ENCODE measurements around the gene CAPZB. TPM values are rescaled to one million over a fixed set of nuclear protein-coding genes. Genes with fewer than 3 reads are reported as not detected.

CAPZB gene
- total RNA-seq, 2 experiments from 2014 or later, result 335 to 340 TPM

GRCh38 chr1:19345391-19345790, 139.9 kb downstream of the CAPZB start:
- Mint-ChIP-seq H3K36me3 (ENCODE audit: low read depth) (peaks cover 18% of the 10 kb centered on the region), H3K4me1 (ENCODE audit: low read depth) (peaks cover 2% of the 10 kb centered on the region), H3K27me3 (no peaks in the 10 kb centered on the region), H3K4me3 (no peak overlapping the region), H3K27ac (peak overlapping the region; percentile 43), H3K9me3 (no peaks in the 10 kb centered on the region)
- DNase-seq (no peak), ATAC-seq (no peak)
- no peak for TF ChIP-seq CTCF (IDR thresholded peaks at IDR 0.05)
- ChIA-PET CTCF (interaction anchor here (1.0 to 2.8 kb wide), 6 partner anchors 11 to 272 kb away, joined by 3 to 11 read pairs (median 4); no protein-coding TSS in a partner anchor), POLR2A (no interaction called here)
- intact Hi-C loops (cut with micrococcal nuclease), result loop anchor here (10.0 kb wide), 1 partner anchor 309 kb away; no protein-coding TSS in a partner anchor

GRCh38 chr1:19344831-19345230, 140.5 kb downstream of the CAPZB start:
- DNase-seq, result no peak
- no peaks in the 10 kb centered on the region for H3K9me3 Mint-ChIP-seq
- ChIA-PET POLR2A (no interaction called here), CTCF (interaction anchor here (0.6 to 2.8 kb wide), 11 partner anchors 9 to 273 kb away, joined by 3 to 11 read pairs (median 4); no protein-coding TSS in a partner anchor)
- no peak overlapping the region for H3K4me3 Mint-ChIP-seq
- no peak overlapping the region for H3K27ac Mint-ChIP-seq
- H3K36me3 Mint-ChIP-seq (ENCODE audit: low read depth), result peaks cover 16% of the 10 kb centered on the region
- H3K4me1 Mint-ChIP-seq (ENCODE audit: low read depth), result peaks cover 2% of the 10 kb centered on the region
- intact Hi-C loops (cut with micrococcal nuclease), result loop anchor here (10.0 kb wide), 1 partner anchor 310 kb away; no protein-coding TSS in a partner anchor
- H3K27me3 Mint-ChIP-seq, result no peaks in the 10 kb centered on the region
- ATAC-seq, result no peak
- TF ChIP-seq CTCF (IDR thresholded peaks at IDR 0.05), result no peak

GRCh38 chr1:19344372-19344810, 140.9 kb downstream of the CAPZB start:
- no peak overlapping the region for H3K27ac Mint-ChIP-seq
- DNase-seq (peak; percentile 53), ATAC-seq (peak; percentile 78)
- POLR2A ChIA-PET, result no interaction called here
- intact Hi-C loops (cut with micrococcal nuclease), result loop anchor here (10.0 kb wide), 1 partner anchor 310 kb away; no protein-coding TSS in a partner anchor
- CTCF ChIA-PET, result interaction anchor here (0.6 to 2.8 kb wide), 16 partner anchors 9 to 310 kb away, joined by 3 to 11 read pairs (median 4); no protein-coding TSS in a partner anchor
- H3K9me3 Mint-ChIP-seq, result no peaks in the 10 kb centered on the region
- H3K4me1 Mint-ChIP-seq (ENCODE audit: low read depth), result peaks cover 2% of the 10 kb centered on the region
- H3K36me3 Mint-ChIP-seq (ENCODE audit: low read depth), result peaks cover 15% of the 10 kb centered on the region
- H3K27me3 Mint-ChIP-seq, result no peaks in the 10 kb centered on the region
- no peak overlapping the region for H3K4me3 Mint-ChIP-seq
- TF ChIP-seq CTCF (IDR thresholded peaks at IDR 0.05), result peak; percentile 91

DNA sequence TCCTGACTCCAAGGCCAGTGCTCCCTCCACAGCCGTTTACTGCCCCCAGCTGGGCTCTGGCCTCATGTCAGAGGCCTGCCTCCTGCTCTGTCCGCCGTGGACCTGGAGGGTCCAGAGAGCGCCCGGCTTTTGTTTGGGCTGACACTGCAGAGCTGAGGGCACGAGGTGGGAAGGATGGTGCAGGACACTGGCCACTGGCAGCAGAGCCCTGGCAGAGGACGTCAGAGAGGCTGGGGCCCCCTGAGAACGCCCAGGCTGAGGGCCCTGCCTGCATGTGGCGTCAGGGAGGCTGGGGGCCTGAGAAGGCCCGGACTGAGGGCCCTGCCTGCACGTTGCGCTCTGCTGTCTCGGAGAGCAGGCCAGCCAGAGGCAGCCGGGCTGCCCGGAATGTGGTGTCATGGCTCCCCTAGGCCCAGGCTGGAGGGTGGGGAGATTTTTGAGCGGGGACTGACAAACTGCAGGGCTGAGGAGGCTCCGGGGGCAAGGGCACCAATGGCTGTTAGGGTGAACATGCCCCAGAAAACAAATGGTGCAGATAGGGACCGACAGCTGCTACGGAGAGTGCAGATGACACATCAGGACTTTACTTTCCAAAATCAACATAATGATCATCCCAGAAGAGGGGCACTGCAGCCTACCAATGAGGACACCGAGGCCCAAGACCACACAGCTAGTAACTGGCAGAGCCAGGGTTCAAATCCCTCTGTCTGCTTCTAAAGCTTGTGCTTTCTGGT, 141.6 kb downstream of the CAPZB start:
- no peak for DNase-seq
- no peak overlapping the region for H3K27ac Mint-ChIP-seq
- H3K4me3 Mint-ChIP-seq, result no peak overlapping the region
- no peak for ATAC-seq
- intact Hi-C loops (cut with micrococcal nuclease), result loop anchor here (10.0 kb wide), 1 partner anchor 311 kb away; no protein-coding TSS in a partner anchor
- H3K27me3 Mint-ChIP-seq, result no peaks in the 10 kb centered on the region
- ChIA-PET POLR2A (interaction anchor here (1.2 kb wide), 1 partner anchor 247 kb away, joined by 3 read pairs; no protein-coding TSS in a partner anchor), CTCF (interaction anchor here (0.7 to 2.8 kb wide), 14 partner anchors 8 to 310 kb away, joined by 3 to 11 read pairs (median 4); no protein-coding TSS in a partner anchor)
- no peak for TF ChIP-seq CTCF (IDR thresholded peaks at IDR 0.05)
- H3K9me3 Mint-ChIP-seq, result no peaks in the 10 kb centered on the region
- peaks cover 17% of the 10 kb centered on the region for H3K36me3 Mint-ChIP-seq (ENCODE audit: low read depth)
- peaks cover 2% of the 10 kb centered on the region for H3K4me1 Mint-ChIP-seq (ENCODE audit: low read depth)

Measured in activated CD8-positive, alpha-beta T cell treated with anti-CD3 and anti-CD28 coated beads for 36 hours (primary cell).